HG02885 (cell line): ENCODE results near the gene RWDD1.

Source experiments
- ATAC-seq: cut with Tn5 transposase; IDR thresholded peaks from one replicate; pipeline ENCODE4 v1.9.1; 2021; ENCODE audit warnings: mild to moderate bottlenecking; ENCODE audit not compliant: unreplicated experiment, poor library complexity

RWDD1 gene

GRCh38 chr6:116570856-116571682, at the start of gene RWDD1:
TSS of gene RWDD1 (plus strand) at chr6:116571504. CDS start at chr6:116571583, 79 bp downstream.
- peak; percentile 94 for ATAC-seq

GRCh38 chr6:116522896-116523295, 48.4 kb upstream of the RWDD1 start:
- no peak for ATAC-seq

- ATAC-seq = no peak
Measured at GRCh38 chr6:116524236-116524635, 47.1 kb upstream of the RWDD1 start.

- no peak for ATAC-seq
Measured at GRCh38 chr6:116528133-116528532, 43.2 kb upstream of the RWDD1 start.

GRCh38 chr6:116528780-116529179, 42.5 kb upstream of the RWDD1 start:
- ATAC-seq = no peak

- no peak for ATAC-seq
Measured at GRCh38 chr6:116529466-116530290, 41.6 kb upstream of the RWDD1 start.

- no peak for ATAC-seq
Measured at GRCh38 chr6:116530436-116530835, 40.9 kb upstream of the RWDD1 start.

GRCh38 chr6:116531675-116532570, 39.4 kb upstream of the RWDD1 start:
- ATAC-seq = peak; percentile 78

GRCh38 chr6:116533233-116533957, 37.9 kb upstream of the RWDD1 start:
- no peak for ATAC-seq

- no peak for ATAC-seq
Measured at GRCh38 chr6:116535109-116535508, 36.2 kb upstream of the RWDD1 start.

- peak; percentile 69 for ATAC-seq
Measured at GRCh38 chr6:116536216-116536621, 35.1 kb upstream of the RWDD1 start.

- ATAC-seq = no peak
Measured at GRCh38 chr6:116542426-116542825, 28.9 kb upstream of the RWDD1 start.

- no peak for ATAC-seq
Measured at GRCh38 chr6:116543149-116543548, 28.2 kb upstream of the RWDD1 start.

GRCh38 chr6:116545651-116546050, 25.7 kb upstream of the RWDD1 start, which contains the start of gene TRAPPC3L:
TSS of gene TRAPPC3L (minus strand) at chr6:116545684. CDS start at chr6:116545514, 170 bp downstream.
- ATAC-seq = no peak

- ATAC-seq = no peak
Measured at GRCh38 chr6:116547358-116547757, 23.9 kb upstream of the RWDD1 start.

GRCh38 chr6:116550796-116551195, 20.5 kb upstream of the RWDD1 start:
- no peak for ATAC-seq

- no peak for ATAC-seq
Measured at GRCh38 chr6:116553451-116553850, 17.9 kb upstream of the RWDD1 start, which contains the start of gene CALHM4. TSS of gene CALHM4 (plus strand) at chr6:116553751. CDS start at chr6:116553794, 43 bp downstream.

GRCh38 chr6:116556065-116556464, 15.2 kb upstream of the RWDD1 start:
- no peak for ATAC-seq

GRCh38 chr6:116556814-116557415, 14.4 kb upstream of the RWDD1 start:
- ATAC-seq = no peak
